Endothelial cell of umbilical vein (primary cell): Measurements from ENCODE around the gene TTC3.

ENCODE experiments used
- EZH2 ChIP-seq: IDR thresholded peaks from 2 replicates; pipeline ENCODE4 v1.6.1; 2012; ENCODE audit warnings: borderline replicate concordance, low read depth, mild to moderate bottlenecking, moderate library complexity, low read length, inconsistent platforms; ENCODE audit not compliant: severe bottlenecking
- FOS ChIP-seq: IDR thresholded peaks from 2 replicates; pipeline ENCODE4 v1.6.1; 2011; ENCODE audit warnings: mild to moderate bottlenecking, low read length, moderate library complexity, borderline replicate concordance; ENCODE audit not compliant: insufficient read depth
- GATA2 ChIP-seq: IDR thresholded peaks from 2 replicates; pipeline ENCODE4 v1.7.0; 2011; ENCODE audit warnings: low read depth, mild to moderate bottlenecking, moderate library complexity, mixed read lengths, low read length; ENCODE audit not compliant: insufficient read length, insufficient read depth
- JUN ChIP-seq: IDR thresholded peaks from 2 replicates; pipeline ENCODE4 v1.6.1; 2011; ENCODE audit warnings: borderline replicate concordance, low read depth; ENCODE audit not compliant: insufficient read length, insufficient read depth
- POLR2A ChIP-seq: IDR thresholded peaks from 2 replicates; pipeline ENCODE4 v1.6.1; 2012; ENCODE audit warnings: low read depth, mild to moderate bottlenecking, control low read depth, low read length
- POLR2AphosphoS5 ChIP-seq: IDR thresholded peaks from 2 replicates; pipeline ENCODE4 v1.6.1; 2012; ENCODE audit warnings: low read depth, mild to moderate bottlenecking, control low read depth, low read length, moderate library complexity; ENCODE audit not compliant: insufficient read depth
- TF ChIP-seq, protein P1 (sequence below), 2 donors: IDR thresholded peaks; 1 replicate in 1 of 2; 2 replicates in 1 of 2; pipeline ENCODE4 v1.5.1; 2011; ENCODE audit warnings: low read length in 2 of 2, mild to moderate bottlenecking in 2 of 2, moderate library complexity in 2 of 2, control low read depth in 1 of 2, inconsistent platforms in 1 of 2, low read depth in 1 of 2; ENCODE audit not compliant: insufficient read depth in 1 of 2; ENCODE audit errors: extremely low read depth in 1 of 2
- TF ChIP-seq, protein P2 (sequence below): IDR thresholded peaks from 2 replicates; pipeline ENCODE4 v1.6.1; 2011; ENCODE audit not compliant: insufficient read depth, insufficient read length

DNA sequence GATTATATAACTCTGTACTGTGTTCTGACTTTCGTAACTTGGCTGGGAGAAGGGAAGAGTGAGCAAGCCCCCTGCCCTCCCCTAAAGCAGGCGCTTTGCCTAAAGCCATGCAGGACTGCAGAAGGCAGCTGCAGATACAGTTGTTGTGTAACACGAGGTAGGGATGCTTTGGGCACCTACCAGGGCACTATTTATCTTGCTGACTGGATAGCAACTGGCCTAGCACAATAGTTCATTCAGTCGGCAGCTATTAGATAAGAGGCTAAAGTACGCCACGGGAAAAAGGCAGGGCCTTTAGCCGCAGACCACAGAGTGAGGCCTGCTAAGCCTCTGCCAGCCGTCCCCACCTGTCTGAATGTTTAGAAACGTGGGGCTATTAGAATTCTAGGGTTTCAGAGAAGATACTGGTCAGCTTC, 80.9 kb downstream of the TTC3 start:
- no peak for TF ChIP-seq EZH2
- TF ChIP-seq, protein P1, sequence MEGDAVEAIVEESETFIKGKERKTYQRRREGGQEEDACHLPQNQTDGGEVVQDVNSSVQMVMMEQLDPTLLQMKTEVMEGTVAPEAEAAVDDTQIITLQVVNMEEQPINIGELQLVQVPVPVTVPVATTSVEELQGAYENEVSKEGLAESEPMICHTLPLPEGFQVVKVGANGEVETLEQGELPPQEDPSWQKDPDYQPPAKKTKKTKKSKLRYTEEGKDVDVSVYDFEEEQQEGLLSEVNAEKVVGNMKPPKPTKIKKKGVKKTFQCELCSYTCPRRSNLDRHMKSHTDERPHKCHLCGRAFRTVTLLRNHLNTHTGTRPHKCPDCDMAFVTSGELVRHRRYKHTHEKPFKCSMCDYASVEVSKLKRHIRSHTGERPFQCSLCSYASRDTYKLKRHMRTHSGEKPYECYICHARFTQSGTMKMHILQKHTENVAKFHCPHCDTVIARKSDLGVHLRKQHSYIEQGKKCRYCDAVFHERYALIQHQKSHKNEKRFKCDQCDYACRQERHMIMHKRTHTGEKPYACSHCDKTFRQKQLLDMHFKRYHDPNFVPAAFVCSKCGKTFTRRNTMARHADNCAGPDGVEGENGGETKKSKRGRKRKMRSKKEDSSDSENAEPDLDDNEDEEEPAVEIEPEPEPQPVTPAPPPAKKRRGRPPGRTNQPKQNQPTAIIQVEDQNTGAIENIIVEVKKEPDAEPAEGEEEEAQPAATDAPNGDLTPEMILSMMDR (IDR thresholded peaks at IDR 0.05; ENCODE audit: extremely low read depth in 1 of 2, insufficient read depth in 1 of 2, low read depth in 1 of 2, low read length in 2 of 2): no peak
- no peak for TF ChIP-seq POLR2AphosphoS5
- TF ChIP-seq POLR2A: no peak
- TF ChIP-seq, protein P2, sequence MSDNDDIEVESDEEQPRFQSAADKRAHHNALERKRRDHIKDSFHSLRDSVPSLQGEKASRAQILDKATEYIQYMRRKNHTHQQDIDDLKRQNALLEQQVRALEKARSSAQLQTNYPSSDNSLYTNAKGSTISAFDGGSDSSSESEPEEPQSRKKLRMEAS: no peak
- TF ChIP-seq GATA2: no peak
- no peak for TF ChIP-seq JUN
- no peak for TF ChIP-seq FOS
